ENCODE results near the gene OR12D2. TPM values are rescaled to one million over a fixed set of nuclear protein-coding genes. Genes with fewer than 3 reads are reported as not detected.

Gene OR12D2
- total RNA-seq, 2 donors from 2014 or later = not detected

- peak in 1 of 4 donors; percentile 22 for DNase-seq
- no peaks in the 10 kb centered on the region for H3K27me3 ChIP-seq
- intact Hi-C loops (cut with DNase I) = no loop called here
- ATAC-seq = peak; percentile 87
- no peak within 1 kb of the TSS for H3K4me3 ChIP-seq
- H3K9me3 ChIP-seq = no peaks in the 10 kb centered on the region
- no peaks in the 10 kb centered on the region for H3K4me1 ChIP-seq
- H3K36me3 ChIP-seq (replicated peaks in 1 of 2; ENCODE audit: insufficient read depth in 1 of 2, low read depth in 2 of 2) = no peaks in the 10 kb centered on the region
- TF ChIP-seq, protein P1, sequence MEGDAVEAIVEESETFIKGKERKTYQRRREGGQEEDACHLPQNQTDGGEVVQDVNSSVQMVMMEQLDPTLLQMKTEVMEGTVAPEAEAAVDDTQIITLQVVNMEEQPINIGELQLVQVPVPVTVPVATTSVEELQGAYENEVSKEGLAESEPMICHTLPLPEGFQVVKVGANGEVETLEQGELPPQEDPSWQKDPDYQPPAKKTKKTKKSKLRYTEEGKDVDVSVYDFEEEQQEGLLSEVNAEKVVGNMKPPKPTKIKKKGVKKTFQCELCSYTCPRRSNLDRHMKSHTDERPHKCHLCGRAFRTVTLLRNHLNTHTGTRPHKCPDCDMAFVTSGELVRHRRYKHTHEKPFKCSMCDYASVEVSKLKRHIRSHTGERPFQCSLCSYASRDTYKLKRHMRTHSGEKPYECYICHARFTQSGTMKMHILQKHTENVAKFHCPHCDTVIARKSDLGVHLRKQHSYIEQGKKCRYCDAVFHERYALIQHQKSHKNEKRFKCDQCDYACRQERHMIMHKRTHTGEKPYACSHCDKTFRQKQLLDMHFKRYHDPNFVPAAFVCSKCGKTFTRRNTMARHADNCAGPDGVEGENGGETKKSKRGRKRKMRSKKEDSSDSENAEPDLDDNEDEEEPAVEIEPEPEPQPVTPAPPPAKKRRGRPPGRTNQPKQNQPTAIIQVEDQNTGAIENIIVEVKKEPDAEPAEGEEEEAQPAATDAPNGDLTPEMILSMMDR (IDR thresholded peaks at IDR 0.05) = peak in 6 of 7 experiments; percentile 10 to 56 (median 46)
- TF ChIP-seq POLR2A (IDR thresholded peaks at IDR 0.05) = no peak
- H3K27ac ChIP-seq = peak within 1 kb of the TSS in 1 of 4 donors; percentile 5
Measured at GRCh38 chr6:29414588-29414987, 19.2 kb downstream of the OR12D2 start, which contains the start of gene OR12D1. OR12D1 (plus strand) TSS chr6:29414928.

DNA sequence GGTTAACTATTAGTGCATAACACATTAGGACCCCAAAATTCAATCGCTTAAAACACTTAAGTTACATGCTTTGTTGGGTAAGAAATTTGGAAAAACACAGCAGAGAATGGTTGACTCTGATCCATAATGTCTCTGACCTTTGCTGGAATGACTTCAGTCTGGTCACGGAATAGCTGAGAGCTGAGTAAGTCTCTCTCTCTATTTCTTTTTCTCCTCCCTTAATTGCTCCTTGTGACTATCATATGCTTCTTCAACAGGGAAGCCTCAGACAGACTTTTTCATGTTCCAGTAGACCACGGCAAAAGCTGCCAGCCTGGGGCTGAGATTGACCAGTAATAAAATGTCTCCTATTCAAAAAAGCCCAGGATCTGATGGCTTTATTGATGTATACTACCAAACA lies 24.1 kb downstream of the OR12D2 start:
- Histone ChIP-seq H3K9me3 (no peaks in the 10 kb centered on the region), H3K4me3 (no peak overlapping the region), H3K4me1 (no peaks in the 10 kb centered on the region), H3K27me3 (no peaks in the 10 kb centered on the region), H3K27ac (no peak overlapping the region), H3K36me3 (replicated peaks in 1 of 2; ENCODE audit: insufficient read depth in 1 of 2, low read depth in 2 of 2) (no peaks in the 10 kb centered on the region)
- DNase-seq (no peak), ATAC-seq (no peak)
- intact Hi-C loops (cut with DNase I) = no loop called here
- TF ChIP-seq, protein P1 (IDR thresholded peaks at IDR 0.05) = no peak
- no peak for TF ChIP-seq POLR2A (IDR thresholded peaks at IDR 0.05)
- WGBS, 2 donors = 56 to 80% methylated on average over 3 of the region's 3 CpGs

DNA sequence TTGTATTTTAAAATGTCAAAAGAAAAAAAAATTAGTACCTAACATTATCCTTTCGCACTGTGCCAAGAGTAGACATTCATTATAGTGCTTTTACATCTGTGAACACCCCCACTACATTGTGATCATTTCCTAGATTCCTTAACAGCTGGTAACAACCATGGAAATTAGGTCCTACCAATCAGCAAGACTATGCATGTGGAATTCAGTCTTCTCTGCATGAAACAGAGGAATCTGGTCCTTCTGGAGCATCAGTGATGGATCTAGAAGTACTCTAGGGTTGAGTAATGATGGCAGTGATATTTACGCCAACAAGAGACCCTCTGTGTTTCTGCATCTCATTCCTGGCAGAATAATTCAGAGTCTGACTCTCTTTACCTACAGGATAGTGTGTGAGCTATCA lies 28.7 kb downstream of the OR12D2 start:
- Histone ChIP-seq H3K4me3 (no peak overlapping the region), H3K9me3 (no peaks in the 10 kb centered on the region), H3K27me3 (no peaks in the 10 kb centered on the region), H3K36me3 (replicated peaks in 1 of 2; ENCODE audit: insufficient read depth in 1 of 2, low read depth in 2 of 2) (no peaks in the 10 kb centered on the region), H3K27ac (no peak overlapping the region), H3K4me1 (no peaks in the 10 kb centered on the region)
- TF ChIP-seq POLR2A (IDR thresholded peaks at IDR 0.05) = no peak
- TF ChIP-seq, protein P1 (IDR thresholded peaks at IDR 0.05) = no peak
- intact Hi-C loops (cut with DNase I) = no loop called here
- WGBS, 2 donors = 74 to 84% methylated on average over 2 of the region's 2 CpGs
- DNase-seq = no peak
- ATAC-seq = no peak

GRCh38 chr6:29424575-29424974 lies 29.1 kb downstream of the OR12D2 start:
- no peak for ATAC-seq

DNA sequence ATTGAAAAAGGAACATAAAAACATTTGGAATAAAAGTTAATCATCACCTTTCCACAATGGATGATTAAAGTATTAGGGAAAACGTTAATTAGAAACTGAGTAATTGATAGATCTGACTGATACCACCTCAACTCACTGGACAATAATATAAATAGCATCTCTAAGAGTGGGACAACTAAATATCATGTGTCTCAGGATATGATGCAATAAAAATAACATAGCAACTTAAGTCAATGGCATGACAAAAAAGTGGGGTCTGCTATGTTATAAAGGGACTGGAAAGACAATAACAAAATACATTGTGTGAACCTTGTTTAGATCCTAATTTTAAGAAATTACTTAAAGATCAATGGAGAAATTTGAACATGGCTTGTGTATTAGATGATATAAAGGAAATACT lies 29.6 kb downstream of the OR12D2 start:
- Histone ChIP-seq H3K27ac (no peak overlapping the region), H3K36me3 (replicated peaks in 1 of 2; ENCODE audit: insufficient read depth in 1 of 2, low read depth in 2 of 2) (no peaks in the 10 kb centered on the region), H3K27me3 (no peaks in the 10 kb centered on the region), H3K9me3 (no peaks in the 10 kb centered on the region), H3K4me3 (no peak overlapping the region), H3K4me1 (no peaks in the 10 kb centered on the region)
- intact Hi-C loops (cut with DNase I) = no loop called here
- TF ChIP-seq, protein P1 (IDR thresholded peaks at IDR 0.05) = no peak
- TF ChIP-seq POLR2A (IDR thresholded peaks at IDR 0.05) = no peak
- ATAC-seq (no peak), DNase-seq (no peak)
- WGBS, 2 donors = 33 to 35% methylated on average over 1 of the region's 1 CpG

More at GRCh38 chr6:29424575-29424974, 29.1 kb downstream of the OR12D2 start:
- H3K36me3 ChIP-seq (replicated peaks in 1 of 2; ENCODE audit: insufficient read depth in 1 of 2, low read depth in 2 of 2) = no peaks in the 10 kb centered on the region
- no peak overlapping the region for H3K4me3 ChIP-seq
- WGBS, 2 donors = 29 to 34% methylated on average over 2 of the region's 2 CpGs
- TF ChIP-seq, protein P1 (IDR thresholded peaks at IDR 0.05) = no peak
- TF ChIP-seq POLR2A (IDR thresholded peaks at IDR 0.05) = no peak
- no peaks in the 10 kb centered on the region for H3K9me3 ChIP-seq
- no peak overlapping the region for H3K27ac ChIP-seq
- H3K4me1 ChIP-seq = no peaks in the 10 kb centered on the region
- intact Hi-C loops (cut with DNase I) = no loop called here
- DNase-seq = no peak
- no peaks in the 10 kb centered on the region for H3K27me3 ChIP-seq

Data from body of pancreas (tissue), 4 donors.